ENCODE measurements around the gene RNF13. TPM values are rescaled to one million over a fixed set of nuclear protein-coding genes. Genes with fewer than 3 reads are reported as not detected.

Gene RNF13
- total RNA-seq, 1 experiment from 2014 or later, result 36.5 TPM

DNA sequence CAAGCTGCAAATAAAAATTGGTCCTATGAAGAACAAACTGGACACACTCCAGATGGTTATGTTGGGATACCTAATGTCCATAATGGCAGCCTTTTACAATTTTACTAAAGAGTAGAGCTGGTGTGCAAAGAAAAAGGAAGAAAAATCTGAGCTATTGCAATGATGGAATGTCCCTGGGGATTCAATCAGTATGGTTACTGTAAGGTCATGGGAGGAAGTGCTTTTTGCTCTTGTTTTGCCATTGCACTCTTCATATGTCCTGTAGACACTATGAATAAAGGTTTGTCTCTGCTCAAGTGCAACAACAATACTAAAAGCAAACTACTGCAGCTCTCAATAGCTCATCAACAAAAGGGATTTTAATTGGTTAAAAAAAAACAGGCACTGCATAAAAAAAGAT, 152.3 kb downstream of the RNF13 start:
- intact Hi-C loops (cut with micrococcal nuclease), result loop anchor here (5.0 kb wide), 2 partner anchors 442 to 532 kb away; partner anchors contain the start of gene TSC22D2
- no peak overlapping the region for H3K27ac Mint-ChIP-seq (ENCODE audit: low read depth, unreplicated experiment)
- H3K36me3 Mint-ChIP-seq (ENCODE audit: insufficient read depth, unreplicated experiment), result peaks cover 46% of the 10 kb centered on the region
- H3K4me3 Mint-ChIP-seq (ENCODE audit: unreplicated experiment), result no peak overlapping the region
- H3K4me1 Mint-ChIP-seq (ENCODE audit: insufficient read depth, unreplicated experiment), result peaks cover 19% of the 10 kb centered on the region
- no peaks in the 10 kb centered on the region for H3K27me3 Mint-ChIP-seq (ENCODE audit: insufficient read depth, unreplicated experiment)
- CTCF ChIA-PET, result interaction anchor here (0.6 to 8.4 kb wide), 9 partner anchors 10 to 448 kb away, joined by 3 to 110 read pairs (median 6); no protein-coding TSS in a partner anchor
- TF ChIP-seq, protein P1, sequence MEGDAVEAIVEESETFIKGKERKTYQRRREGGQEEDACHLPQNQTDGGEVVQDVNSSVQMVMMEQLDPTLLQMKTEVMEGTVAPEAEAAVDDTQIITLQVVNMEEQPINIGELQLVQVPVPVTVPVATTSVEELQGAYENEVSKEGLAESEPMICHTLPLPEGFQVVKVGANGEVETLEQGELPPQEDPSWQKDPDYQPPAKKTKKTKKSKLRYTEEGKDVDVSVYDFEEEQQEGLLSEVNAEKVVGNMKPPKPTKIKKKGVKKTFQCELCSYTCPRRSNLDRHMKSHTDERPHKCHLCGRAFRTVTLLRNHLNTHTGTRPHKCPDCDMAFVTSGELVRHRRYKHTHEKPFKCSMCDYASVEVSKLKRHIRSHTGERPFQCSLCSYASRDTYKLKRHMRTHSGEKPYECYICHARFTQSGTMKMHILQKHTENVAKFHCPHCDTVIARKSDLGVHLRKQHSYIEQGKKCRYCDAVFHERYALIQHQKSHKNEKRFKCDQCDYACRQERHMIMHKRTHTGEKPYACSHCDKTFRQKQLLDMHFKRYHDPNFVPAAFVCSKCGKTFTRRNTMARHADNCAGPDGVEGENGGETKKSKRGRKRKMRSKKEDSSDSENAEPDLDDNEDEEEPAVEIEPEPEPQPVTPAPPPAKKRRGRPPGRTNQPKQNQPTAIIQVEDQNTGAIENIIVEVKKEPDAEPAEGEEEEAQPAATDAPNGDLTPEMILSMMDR (IDR thresholded peaks at IDR 0.05; ENCODE audit: unreplicated experiment), result no peak
- no TSS peak for BruUV-seq (replicated peaks)
- POLR2A ChIA-PET, result interaction anchor here (9.7 kb wide), 1 partner anchor 217 kb away, joined by 119 read pairs; no protein-coding TSS in a partner anchor
- H3K9me3 Mint-ChIP-seq (ENCODE audit: unreplicated experiment), result no peaks in the 10 kb centered on the region
- DNase-seq (ENCODE audit: unreplicated experiment), result no peak

DNA sequence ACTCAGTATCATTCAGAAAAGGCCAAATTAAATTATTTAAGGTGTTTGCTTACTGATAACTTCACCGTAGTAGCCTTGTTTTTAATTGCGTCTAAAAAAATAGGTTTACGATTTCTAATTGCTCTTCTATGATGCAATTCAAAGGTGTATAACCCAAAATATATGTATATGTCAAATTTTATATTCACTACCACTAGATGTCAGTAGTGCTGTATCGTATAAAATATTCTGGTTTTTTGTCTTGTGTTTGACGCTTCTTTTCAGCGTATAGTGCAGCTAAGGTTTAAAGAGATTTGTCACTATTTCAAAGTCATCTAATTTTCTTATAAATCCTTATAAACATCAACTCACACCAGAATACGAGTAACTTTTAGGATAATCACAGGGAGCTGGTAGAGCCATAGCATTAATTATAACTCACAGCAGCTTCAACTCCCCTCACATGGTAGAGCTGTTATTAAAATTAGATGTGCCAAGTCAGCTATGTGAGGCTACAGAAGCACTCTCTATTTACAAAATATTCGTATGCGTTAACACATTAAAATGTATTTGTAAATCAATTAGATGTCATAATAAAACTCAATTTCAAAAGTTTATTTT, 154.2 kb downstream of the RNF13 start:
- peaks cover 26% of the 10 kb centered on the region for H3K4me1 Mint-ChIP-seq (ENCODE audit: insufficient read depth, unreplicated experiment)
- DNase-seq (ENCODE audit: unreplicated experiment), result peak; percentile 75
- BruUV-seq (replicated peaks), result no TSS peak
- TF ChIP-seq, protein P1 (IDR thresholded peaks at IDR 0.05; ENCODE audit: unreplicated experiment), result peak; percentile 47
- peak overlapping the region; percentile 80 for H3K4me3 Mint-ChIP-seq (ENCODE audit: unreplicated experiment)
- no peaks in the 10 kb centered on the region for H3K9me3 Mint-ChIP-seq (ENCODE audit: unreplicated experiment)
- CTCF ChIA-PET, result interaction anchor here (0.5 to 8.4 kb wide), 16 partner anchors 9 to 545 kb away, joined by 3 to 110 read pairs (median 3); no protein-coding TSS in a partner anchor
- H3K27me3 Mint-ChIP-seq (ENCODE audit: insufficient read depth, unreplicated experiment), result no peaks in the 10 kb centered on the region
- H3K27ac Mint-ChIP-seq (ENCODE audit: low read depth, unreplicated experiment), result peak overlapping the region; percentile 23
- intact Hi-C loops (cut with micrococcal nuclease), result loop anchor here (1.0 to 5.0 kb wide), 5 partner anchors 30 to 530 kb away; partner anchors contain the start of gene TSC22D2
- peaks cover 37% of the 10 kb centered on the region for H3K36me3 Mint-ChIP-seq (ENCODE audit: insufficient read depth, unreplicated experiment)
- POLR2A ChIA-PET, result interaction anchor here (0.6 to 9.7 kb wide), 7 partner anchors 73 to 442 kb away, joined by 3 to 119 read pairs (median 3); partner anchors contain the start of genes COMMD2 and TSC22D2

DNA sequence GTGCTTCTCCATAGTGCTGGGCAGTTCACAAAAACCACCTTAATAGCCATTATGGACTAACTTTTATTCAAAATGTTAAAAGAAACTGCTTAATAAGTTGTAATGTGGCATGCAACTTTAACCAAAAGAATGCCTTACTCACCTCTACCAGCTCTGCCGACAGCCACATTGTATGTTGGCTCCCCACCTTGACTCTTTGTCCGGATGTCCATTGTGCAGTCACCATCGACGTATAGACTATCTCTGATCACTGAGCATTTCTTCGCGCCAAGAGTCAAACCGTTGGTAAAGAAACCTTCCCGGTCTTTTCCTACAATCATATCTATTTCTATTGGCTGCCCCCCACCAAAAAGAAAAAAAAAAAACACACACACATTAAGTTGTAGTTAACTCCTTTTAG, 155.2 kb downstream of the RNF13 start:
- H3K4me1 Mint-ChIP-seq (ENCODE audit: insufficient read depth, unreplicated experiment), result peaks cover 28% of the 10 kb centered on the region
- peak overlapping the region; percentile 82 for H3K27ac Mint-ChIP-seq (ENCODE audit: low read depth, unreplicated experiment)
- no peaks in the 10 kb centered on the region for H3K9me3 Mint-ChIP-seq (ENCODE audit: unreplicated experiment)
- no TSS peak for BruUV-seq (replicated peaks)
- H3K4me3 Mint-ChIP-seq (ENCODE audit: unreplicated experiment), result peak overlapping the region; percentile 80
- ChIA-PET POLR2A (interaction anchor here (0.7 to 9.7 kb wide), 7 partner anchors 9 to 529 kb away, joined by 3 to 119 read pairs (median 4); partner anchors contain the start of gene COMMD2), CTCF (interaction anchor here (0.5 to 8.4 kb wide), 15 partner anchors 11 to 544 kb away, joined by 3 to 110 read pairs (median 4); no protein-coding TSS in a partner anchor)
- H3K27me3 Mint-ChIP-seq (ENCODE audit: insufficient read depth, unreplicated experiment), result no peaks in the 10 kb centered on the region
- DNase-seq (ENCODE audit: unreplicated experiment), result peak; percentile 51
- TF ChIP-seq, protein P1 (IDR thresholded peaks at IDR 0.05; ENCODE audit: unreplicated experiment), result no peak
- peaks cover 37% of the 10 kb centered on the region for H3K36me3 Mint-ChIP-seq (ENCODE audit: insufficient read depth, unreplicated experiment)
- intact Hi-C loops (cut with micrococcal nuclease), result loop anchor here (5.0 kb wide), 2 partner anchors 439 to 529 kb away; partner anchors contain the start of gene TSC22D2

Data from MCF 10A (cell line).